HCT116 (cell line): ENCODE results near the gene TLX3. TPM values are rescaled to one million over a fixed set of nuclear protein-coding genes. Genes with fewer than 3 reads are reported as not detected.

Source experiments
- ATAC-seq: fragments of 200-7000 bp; cut with Tn5 transposase; 2 replicates; pipeline ENCODE4 v1.9.1; 2020; ENCODE audit warnings: mild to moderate bottlenecking, moderate library complexity
- BruUV-seq: library from RNA; stranded (reverse); fragments of 400-500 nt; replicated peaks from 2 replicates; lab custom pipeline; 2021; lab: Mats Ljungman, UMichigan
- CTCF ChIA-PET: fragments of 300-600 bp; sonication (Branson Sonifier 250); formaldehyde crosslinking; loops from one replicate; lab custom pipeline; 2021; ENCODE audit warnings: antibody characterized with exemption; lab: Charles Lee
- POLR2A ChIA-PET: fragments of 300-600, 350-600 bp; sonication (Branson Sonifier 250); formaldehyde crosslinking; loops from one replicate; lab custom pipeline; 2021; ENCODE audit warnings: antibody characterized with exemption; lab: Charles Lee
- RAD21 ChIA-PET, 2 experiments: fragments of 300-600 bp; sonication (Branson Sonifier 250); formaldehyde crosslinking; loops; one replicate each; lab custom pipeline; 2023; ENCODE audit warnings: low total read pairs in 2 of 2; ENCODE audit not compliant: uncharacterized antibody in 2 of 2, unreplicated experiment in 2 of 2, low non-redundant PET in 1 of 2; lab: Charles Lee
- DNase-seq: peaks from one replicate; pipeline ENCODE4 v3.0.0-alpha.2; 2010; ENCODE audit warnings: low read depth, low spot score
- H2AFZ ChIP-seq: fragments of 200-600 bp; shearing (Covaris generic), sonication (generic); 2 replicates; pipeline ENCODE4 v1.6.1; 2017; ENCODE audit warnings: low read depth, mixed run types, mixed read lengths, antibody characterized with exemption, low read length; ENCODE audit not compliant: poor library complexity, severe bottlenecking
- H3K27ac ChIP-seq: 2 replicates; pipeline ENCODE4 v1.5.1; 2012; ENCODE audit warnings: low read depth, low read length
- H3K27me3 ChIP-seq: fragments of 200-600 bp; sonication (generic); 2 replicates; pipeline ENCODE4 v1.6.1; 2016; ENCODE audit warnings: mixed run types, low read length, mixed read lengths; ENCODE audit not compliant: insufficient read depth
- H3K36me3 ChIP-seq, 2 experiments: fragments of 200-500 bp in 1 of 2; fragments of 200-600 bp in 1 of 2; sonication (Bioruptor generic) in 1 of 2; sonication (generic) in 1 of 2; 2 replicates each; pipeline versions ENCODE4 v1.5.1 to v1.6.1; 2014 to 2016; ENCODE audit warnings: low read length in 2 of 2, inconsistent platforms in 1 of 2, mixed read lengths in 1 of 2, mixed run types in 1 of 2; ENCODE audit not compliant: insufficient read depth in 2 of 2, control insufficient read depth in 1 of 2
- H3K4me1 ChIP-seq, 2 experiments: fragments of 200-600 bp in 1 of 2; sonication (generic) in 1 of 2; 2 replicates each; pipeline versions ENCODE4 v1.5.1 to v1.6.1; 2012 to 2017; ENCODE audit warnings: low read length in 2 of 2, inconsistent platforms in 1 of 2, mild to moderate bottlenecking in 1 of 2, mixed read lengths in 1 of 2, mixed run types in 1 of 2, moderate library complexity in 1 of 2; ENCODE audit not compliant: insufficient read depth in 2 of 2, control insufficient read depth in 1 of 2
- H3K4me2 ChIP-seq: fragments of 200-600 bp; sonication (generic); 2 replicates; pipeline ENCODE4 v1.6.1; 2017; ENCODE audit warnings: mixed run types, low read length, mixed read lengths
- H3K4me3 ChIP-seq, 2 experiments: fragments of 200-600 bp in 1 of 2; sonication (generic) in 1 of 2; replicated peaks in 1 of 2; 2 replicates each; pipeline ENCODE4 v1.5.1; 2011 to 2016; ENCODE audit warnings: low read length in 2 of 2, control low read depth in 1 of 2, low read depth in 1 of 2, mild to moderate bottlenecking in 1 of 2, mixed read lengths in 1 of 2, mixed run types in 1 of 2
- H3K79me2 ChIP-seq: fragments of 200-600 bp; sonication (generic); 2 replicates; pipeline ENCODE4 v1.6.1; 2017; ENCODE audit warnings: mild to moderate bottlenecking, mixed run types, low read length, moderate library complexity, mixed read lengths; ENCODE audit not compliant: insufficient read depth
- H3K9ac ChIP-seq: fragments of 200-600 bp; sonication (generic); 2 replicates; pipeline ENCODE4 v1.6.1; 2016; ENCODE audit warnings: low read length, mixed read lengths
- H3K9me2 ChIP-seq: fragments of 200-600 bp; sonication (generic), shearing (Covaris generic); 2 replicates; pipeline ENCODE4 v1.6.1; 2017; ENCODE audit warnings: mixed run types, mild to moderate bottlenecking, moderate library complexity; ENCODE audit not compliant: insufficient read depth
- H3K9me3 ChIP-seq, 2 experiments: fragments of 200-500 bp in 1 of 2; fragments of 200-600 bp in 1 of 2; sonication (Bioruptor generic) in 1 of 2; sonication (generic) in 1 of 2; 2 replicates each; pipeline ENCODE4 v1.6.1; 2014 to 2017; ENCODE audit warnings: low read length in 2 of 2, mixed read lengths in 2 of 2, inconsistent platforms in 1 of 2, low read depth in 1 of 2, mild to moderate bottlenecking in 1 of 2, mixed run types in 1 of 2, moderate library complexity in 1 of 2; ENCODE audit not compliant: control insufficient read depth in 1 of 2, insufficient read depth in 1 of 2
- H4K20me1 ChIP-seq: fragments of 200-600 bp; sonication (generic), shearing (Covaris generic); 2 replicates; pipeline ENCODE4 v1.6.1; 2017; ENCODE audit warnings: mixed run types, mild to moderate bottlenecking, moderate library complexity; ENCODE audit not compliant: insufficient read depth
- CTCF ChIP-seq, 3 experiments: fragments of 200-600 bp in 1 of 3; sonication (generic) in 1 of 3; IDR thresholded peaks in 2 of 3; conservative IDR thresholded peaks in 1 of 3; 2 replicates each; pipeline ENCODE4 v1.5.1; 2012 to 2017; ENCODE audit warnings: low read depth in 2 of 3, low read length in 2 of 3, antibody characterized with exemption in 1 of 3, borderline replicate concordance in 1 of 3, control low read depth in 1 of 3, mild to moderate bottlenecking in 1 of 3, mixed read lengths in 1 of 3, mixed run types in 1 of 3, moderate library complexity in 1 of 3; ENCODE audit not compliant: insufficient read depth in 1 of 3
- EZH2phosphoT487 ChIP-seq: fragments of 200-600 bp; IDR thresholded peaks from 2 replicates; pipeline ENCODE4 v1.6.1; 2018; ENCODE audit warnings: antibody characterized with exemption, borderline replicate concordance
- RAD21 ChIP-seq: IDR thresholded peaks from 2 replicates; pipeline ENCODE4 v1.6.1; 2012; ENCODE audit warnings: low read depth, mild to moderate bottlenecking
- intact Hi-C: fragments of 100-400 bp; cut with micrococcal nuclease; formaldehyde crosslinking; loops from 2 replicates; pipeline ENCODE4 v1.10.0; 2022
- total RNA-seq: library from RNA; stranded (reverse); gene quantifications from one replicate; pipeline ENCODE4 v1.2.1, GENCODE V29; 2021; ENCODE audit not compliant: unreplicated experiment

TLX3 gene
- total RNA-seq, 1 experiment from 2014 or later, result 4.6 TPM

- H3K9me2 ChIP-seq, result no peaks in the 10 kb centered on the region
- H3K27ac ChIP-seq, result no peak overlapping the region
- H4K20me1 ChIP-seq, result no peaks in the 10 kb centered on the region
- BruUV-seq, result no TSS peak
- DNase-seq, result peak; percentile 42
- no peaks in the 10 kb centered on the region for H3K36me3 ChIP-seq
- peaks cover 0 to 14% of the 10 kb centered on the region in 2 experiments; a peak in 2 of 4 replicates for H3K4me1 ChIP-seq
- peak overlapping the region; percentile 56 for H3K9ac ChIP-seq
- no peaks in the 10 kb centered on the region for H3K27me3 ChIP-seq
- peak overlapping the region; percentile 60 to 64 for H3K4me3 ChIP-seq
- TF ChIP-seq EZH2phosphoT487, result no peak
- peak; percentile 94 for TF ChIP-seq RAD21
- peak; percentile 77 to 92 (median 78) for TF ChIP-seq CTCF (IDR thresholded peaks at IDR 0.05 in 2 of 3, conservative IDR thresholded peaks at IDR 0.05 in 1 of 3; ENCODE audit: borderline replicate concordance in 1 of 3, insufficient read depth in 1 of 3, low read depth in 2 of 3, low read length in 2 of 3)
- intact Hi-C loops, result loop anchor here (1.0 to 5.0 kb wide), 5 partner anchors 63 to 699 kb away; no protein-coding TSS in a partner anchor
- POLR2A ChIA-PET, result no interaction called here
- peak overlapping the region; percentile 100 for H2AFZ ChIP-seq
- H3K9me3 ChIP-seq, result no peaks in the 10 kb centered on the region
- H3K79me2 ChIP-seq, result no peaks in the 10 kb centered on the region
- peak overlapping the region; percentile 88 for H3K4me2 ChIP-seq
- ATAC-seq, result peak; percentile 93
- CTCF ChIA-PET, result interaction anchor here (0.8 to 2.9 kb wide), 5 partner anchors 16 to 545 kb away, joined by 3 to 20 read pairs (median 3); no protein-coding TSS in a partner anchor
- RAD21 ChIA-PET, result no interaction called here
Measured at GRCh38 chr5:171336521-171337209, 27.6 kb downstream of the TLX3 start.

- H3K79me2 ChIP-seq, result no peaks in the 10 kb centered on the region
- ChIA-PET RAD21 (interaction anchor here in 1 of 2 experiments (1.5 kb wide), 1 partner anchor 130 kb away, joined by 4 read pairs; no protein-coding TSS in a partner anchor), CTCF (interaction anchor here (0.7 to 1.8 kb wide), 5 partner anchors 64 to 592 kb away, joined by 3 to 12 read pairs (median 4); no protein-coding TSS in a partner anchor), POLR2A (no interaction called here)
- ATAC-seq, result peak; percentile 44
- H2AFZ ChIP-seq, result peak overlapping the region; percentile 100
- H3K36me3 ChIP-seq, result no peaks in the 10 kb centered on the region
- no peak overlapping the region for H3K27ac ChIP-seq
- H3K9me2 ChIP-seq, result no peaks in the 10 kb centered on the region
- H3K4me2 ChIP-seq, result peak overlapping the region; percentile 88
- H3K9ac ChIP-seq, result peak overlapping the region; percentile 56
- TF ChIP-seq RAD21 (no peak), CTCF (IDR thresholded peaks at IDR 0.05 in 2 of 3, conservative IDR thresholded peaks at IDR 0.05 in 1 of 3; ENCODE audit: borderline replicate concordance in 1 of 3, insufficient read depth in 1 of 3, low read depth in 2 of 3, low read length in 2 of 3) (peak in 2 of 3 experiments; percentile 2; a peak in 1 of 6 replicates)
- intact Hi-C loops, result loop anchor here (1.0 to 5.0 kb wide), 5 partner anchors 64 to 700 kb away; no protein-coding TSS in a partner anchor
- no peak for DNase-seq
- H3K4me1 ChIP-seq, result peaks cover 0 to 14% of the 10 kb centered on the region in 2 experiments; a peak in 2 of 4 replicates
- no TSS peak for BruUV-seq
- no peaks in the 10 kb centered on the region for H3K9me3 ChIP-seq
- H3K4me3 ChIP-seq, result peak overlapping the region; percentile 60 to 64
- no peaks in the 10 kb centered on the region for H4K20me1 ChIP-seq
- no peaks in the 10 kb centered on the region for H3K27me3 ChIP-seq
Measured at GRCh38 chr5:171337210-171337569, 28.1 kb downstream of the TLX3 start.
